HL-60 (cell line): ENCODE data around the gene TGM5.
A peak's percentile ranks its signal among the peaks of the same experiment; 100 is the strongest.
"Not testable (repeated sequence)": the region's sequence is repeated elsewhere in the genome, so short reads cannot be mapped to it uniquely, and the experiment has no call there.

Experiments used
- DNase-seq, 2 experiments: peaks; one replicate each; pipeline ENCODE4 v3.0.0-alpha.2; 2010 to 2020; ENCODE audit warnings: low read depth in 1 of 2, low spot score in 1 of 2
- H3K27ac ChIP-seq: fragments of 250-450 bp; sonication (Bioruptor Pico); replicated peaks from 2 replicates; pipeline ENCODE4 v1.5.1; 2020; ENCODE audit warnings: mild to moderate bottlenecking, moderate library complexity
- H3K27me3 ChIP-seq: fragments of 250-450 bp; sonication (Bioruptor Pico); 2 replicates; pipeline ENCODE4 v1.5.1; 2021; ENCODE audit warnings: mild to moderate bottlenecking, moderate library complexity; ENCODE audit not compliant: insufficient read depth, poor library complexity, severe bottlenecking
- H3K4me3 ChIP-seq: replicated peaks from 2 replicates; pipeline ENCODE4 v1.5.1; 2011; ENCODE audit warnings: mild to moderate bottlenecking, control low read depth, low read length; ENCODE audit not compliant: insufficient read depth
- CTCF ChIP-seq: IDR thresholded peaks from one replicate; pipeline ENCODE4 v1.5.1; 2011; ENCODE audit warnings: low read length, control low read depth, inconsistent platforms; ENCODE audit not compliant: insufficient read depth
- GABPA ChIP-seq: IDR thresholded peaks from 2 replicates; pipeline ENCODE4 v1.6.1; 2012; ENCODE audit warnings: low read depth
- POLR2AphosphoS5 ChIP-seq: IDR thresholded peaks from 2 replicates; pipeline ENCODE4 v1.6.1; 2012; ENCODE audit warnings: low read depth
- REST ChIP-seq: IDR thresholded peaks from 2 replicates; pipeline ENCODE4 v1.6.1; 2012; ENCODE audit warnings: low read depth; ENCODE audit not compliant: insufficient replicate concordance
- SPI1 ChIP-seq: IDR thresholded peaks from 2 replicates; pipeline ENCODE4 v1.6.1; 2012; ENCODE audit warnings: low read depth, mild to moderate bottlenecking, borderline replicate concordance

Gene TGM5

GRCh38 chr15:43275740-43276562, 9.2 kb upstream of the TGM5 start:
- TF ChIP-seq GABPA (no peak), SPI1 (no peak), POLR2AphosphoS5 (no peak), CTCF (no peak), REST (no peak)
- H3K27me3 ChIP-seq: no peaks in the 10 kb centered on the region
- DNase-seq: no peak
- no peak overlapping the region for H3K27ac ChIP-seq
- no peak overlapping the region for H3K4me3 ChIP-seq

GRCh38 chr15:43274136-43274535, 7.4 kb upstream of the TGM5 start:
- TF ChIP-seq REST (no peak), CTCF (no peak), GABPA (no peak), POLR2AphosphoS5 (no peak), SPI1 (no peak)
- no peak overlapping the region for H3K27ac ChIP-seq
- no peak for DNase-seq

GRCh38 chr15:43273243-43273642, 6.5 kb upstream of the TGM5 start:
- H3K27me3 ChIP-seq: no peaks in the 10 kb centered on the region
- TF ChIP-seq SPI1: no peak
- TF ChIP-seq REST: no peak
- TF ChIP-seq GABPA: no peak
- TF ChIP-seq CTCF: no peak
- TF ChIP-seq POLR2AphosphoS5: no peak

More at GRCh38 chr15:43274136-43274535, 7.4 kb upstream of the TGM5 start:
- Histone ChIP-seq H3K27me3 (no peaks in the 10 kb centered on the region), H3K4me3 (no peak overlapping the region)

GRCh38 chr15:43271908-43272307, 5.2 kb upstream of the TGM5 start:
- DNase-seq, H3K27me3 ChIP-seq, H3K4me3 ChIP-seq: not testable (repeated sequence)
- H3K27ac ChIP-seq: peak overlapping the region; percentile 97

More at GRCh38 chr15:43273243-43273642, 6.5 kb upstream of the TGM5 start:
- no peak for DNase-seq
- Histone ChIP-seq H3K4me3 (no peak overlapping the region), H3K27ac (no peak overlapping the region)
